Stimulated activated CD4-positive, alpha-beta T cell treated with anti-CD3 and anti-CD28 coated beads, Interleukin-4, amount 100 ng/mL, for 1 hour (primary cell): ENCODE data around the gene CDH19.
"Not testable (repeated sequence)": the region's sequence is repeated elsewhere in the genome, so short reads cannot be mapped to it uniquely, and the experiment has no call there.

ENCODE experiments used
- DNase-seq: peaks from one replicate; pipeline ENCODE4 v3.0.0-alpha.2; 2020

CDH19 gene

DNA sequence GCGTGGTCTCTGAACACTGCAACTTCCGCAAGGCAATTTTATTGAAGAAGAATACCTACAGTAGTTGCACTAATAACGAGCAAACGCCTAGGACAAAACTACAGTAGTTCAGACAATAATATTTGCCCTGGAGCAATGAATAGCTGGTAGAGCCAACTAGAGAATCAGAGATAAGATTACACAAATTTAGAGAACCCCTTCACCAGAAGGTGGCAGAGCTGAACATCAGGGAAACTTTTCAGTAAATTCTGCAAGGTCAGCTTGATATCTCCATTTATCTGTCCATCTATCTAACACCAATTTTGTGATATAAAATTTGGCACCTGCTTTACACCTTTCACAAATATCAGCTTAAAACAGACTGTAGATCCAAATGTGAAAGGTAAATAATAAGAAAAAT lies 43.8 kb downstream of the CDH19 start:
- DNase-seq = no peak

GRCh38 chr18:66558773-66559172 lies 45.1 kb downstream of the CDH19 start:
- no peak for DNase-seq

DNA sequence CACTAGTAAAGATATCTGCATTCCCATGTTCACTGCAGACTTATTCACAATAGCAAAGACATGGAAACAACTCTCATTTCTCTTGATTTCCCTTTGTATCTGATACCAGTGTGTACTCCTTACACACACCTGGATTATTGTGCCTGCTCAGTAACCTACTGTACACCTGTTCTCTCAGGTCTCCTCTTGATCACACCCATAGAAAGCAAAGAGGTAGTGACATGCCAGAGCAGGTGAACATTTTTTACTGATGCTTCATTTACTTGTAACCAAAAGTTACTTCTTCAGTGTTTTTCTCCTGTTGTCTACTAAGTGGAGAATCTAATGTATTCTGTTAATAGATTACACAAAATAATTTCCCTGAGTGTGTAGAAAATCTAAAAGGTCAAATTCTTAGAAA lies 46.8 kb downstream of the CDH19 start:
- no peak for DNase-seq

DNA sequence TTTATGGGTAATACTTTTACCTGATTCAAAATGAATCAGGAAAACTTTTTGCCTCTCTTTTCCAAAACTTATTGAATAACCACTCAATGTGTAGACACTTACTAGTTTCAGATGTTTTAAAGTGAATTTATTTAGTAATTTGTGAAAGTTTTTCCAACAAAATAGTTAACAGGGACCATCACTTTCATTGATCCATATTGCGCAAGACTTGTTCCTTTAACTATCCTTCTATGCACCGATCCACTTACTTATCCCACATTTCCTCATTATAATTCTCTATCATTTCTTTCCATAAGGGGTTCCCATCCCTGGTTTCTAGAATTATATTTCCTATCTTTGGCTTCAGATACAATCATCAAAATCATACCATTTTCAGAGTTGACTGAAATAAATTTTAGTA lies 48.3 kb downstream of the CDH19 start:
- no peak for DNase-seq

DNA sequence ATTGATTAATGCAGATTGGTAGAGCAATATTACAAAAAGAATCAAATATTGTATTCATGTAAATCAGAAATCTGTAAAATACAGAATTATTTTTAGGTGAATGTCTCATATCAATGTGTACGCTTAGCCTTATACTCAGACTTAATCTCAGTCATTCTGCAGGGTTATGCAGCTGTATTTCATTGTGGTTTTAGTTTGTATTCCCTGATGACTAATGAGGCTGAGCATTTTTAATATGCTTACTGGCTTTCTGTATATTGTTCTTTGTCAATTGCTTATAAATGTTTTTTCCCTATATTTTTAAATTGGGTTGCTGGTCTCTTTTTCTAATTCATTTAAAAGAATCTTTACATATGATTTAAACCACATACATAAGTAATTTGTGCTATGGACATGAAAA lies 50.1 kb downstream of the CDH19 start:
- DNase-seq = no peak

DNA sequence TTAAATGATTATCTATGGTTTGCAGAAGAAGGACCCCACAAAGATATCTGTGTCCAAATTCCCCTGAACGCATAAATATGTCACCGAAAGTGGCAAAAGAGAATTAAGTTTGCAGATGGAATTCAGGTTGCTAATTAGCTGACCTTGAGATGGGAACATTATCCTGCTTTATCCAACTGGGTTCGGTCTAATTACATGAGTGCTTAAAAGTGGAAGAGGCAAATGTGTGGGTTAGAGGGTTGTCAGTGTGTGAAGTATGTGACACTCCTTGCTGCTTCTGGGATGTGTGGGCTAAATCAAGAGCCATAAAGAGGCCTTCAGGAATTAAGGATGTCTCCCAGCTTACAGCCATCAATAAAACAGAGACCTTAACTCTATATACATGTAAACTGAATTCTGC lies 53.5 kb downstream of the CDH19 start:
- no peak for DNase-seq

DNA sequence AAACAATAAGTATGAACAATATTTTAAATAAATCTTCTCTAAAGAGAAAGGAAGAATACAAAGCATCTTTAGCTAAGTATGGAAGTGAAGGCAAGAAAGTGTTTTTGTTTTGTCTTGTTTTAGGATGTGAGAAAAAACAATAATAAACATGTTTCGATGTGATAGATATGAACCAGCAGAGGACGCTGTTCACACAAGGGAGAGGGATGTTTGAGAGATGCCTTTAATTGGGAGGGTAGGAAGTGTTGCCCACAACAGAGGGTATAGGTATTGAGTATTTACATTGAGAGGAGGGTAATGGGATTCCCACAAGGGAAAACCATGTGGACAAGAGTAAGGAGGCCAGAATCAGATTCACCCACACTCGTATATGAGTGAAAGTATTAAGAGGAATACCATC lies 55.1 kb downstream of the CDH19 start:
- DNase-seq = no peak

DNA sequence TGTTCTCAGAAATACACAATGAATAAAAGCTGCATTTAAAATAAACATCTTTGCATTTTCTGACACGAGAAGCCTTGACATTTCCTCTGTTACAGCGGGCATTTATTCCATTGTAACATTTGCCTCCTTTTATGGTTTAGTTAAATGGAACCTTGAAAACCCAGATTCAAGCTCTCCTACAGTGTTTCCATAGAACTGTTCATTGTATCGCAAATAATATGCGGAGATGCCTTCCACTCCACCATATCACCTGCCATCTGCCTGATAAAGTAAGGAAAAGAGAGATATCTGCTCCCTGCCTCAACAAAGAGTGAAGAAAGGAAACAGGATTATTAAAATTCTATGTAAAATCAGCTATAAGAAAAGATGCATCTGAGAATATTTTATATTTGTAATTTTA lies 69.8 kb downstream of the CDH19 start:
- no peak for DNase-seq

DNA sequence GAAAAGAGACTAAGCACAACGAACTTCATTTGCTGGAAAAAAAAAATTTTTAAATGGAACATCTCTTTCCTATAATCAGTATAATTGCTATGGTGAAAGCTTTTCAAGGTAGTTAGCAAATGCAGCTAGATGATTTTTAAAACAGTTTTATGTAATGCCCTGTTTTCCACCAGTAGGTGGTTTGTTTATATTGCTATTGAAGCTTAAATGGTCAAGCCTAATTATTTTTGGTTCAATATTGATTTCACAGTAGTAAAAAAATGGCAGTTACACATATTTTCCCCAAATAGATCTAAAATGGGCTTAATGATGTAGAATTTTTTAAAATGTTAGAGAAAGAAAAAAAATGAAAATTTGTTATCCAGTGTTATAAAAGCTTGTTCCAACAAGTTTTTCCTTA lies 70.2 kb downstream of the CDH19 start:
- no peak for DNase-seq

DNA sequence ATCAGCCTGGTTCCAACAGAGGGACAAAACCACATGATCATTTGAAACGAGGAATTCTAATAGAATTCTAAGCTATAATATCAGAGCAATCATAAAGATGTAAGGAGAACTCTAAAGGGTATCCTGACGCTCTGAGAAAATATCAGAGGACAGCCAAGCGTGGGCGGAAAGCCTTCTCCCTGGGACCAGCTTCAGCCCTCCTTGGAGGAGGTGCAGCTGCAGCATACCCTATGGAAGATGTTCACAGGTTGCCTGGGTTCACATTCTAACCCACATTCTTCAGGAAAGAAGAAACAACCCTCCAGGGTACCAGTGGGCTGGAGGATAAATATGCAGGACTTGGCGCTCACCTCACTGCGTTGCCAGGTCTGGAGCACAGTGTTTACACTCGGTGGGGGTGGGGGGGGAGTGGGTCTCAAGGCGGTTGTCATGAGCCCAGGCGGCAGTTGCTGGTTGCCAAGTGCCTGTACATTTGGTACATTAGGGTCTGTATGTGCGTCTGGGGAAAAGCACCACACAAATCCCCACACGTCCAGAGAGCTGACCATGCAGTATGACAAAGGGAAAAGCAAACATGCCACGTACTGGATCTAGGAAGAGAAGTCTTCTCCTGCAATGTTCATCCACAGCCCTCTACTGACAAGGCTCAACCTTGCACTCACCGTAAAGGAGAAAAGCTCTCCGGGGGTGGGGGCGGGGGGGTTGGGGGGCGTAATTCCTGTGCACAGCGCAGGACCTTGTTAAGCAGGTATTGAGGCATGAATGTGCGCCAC lies 80.5 kb downstream of the CDH19 start:
- no peak for DNase-seq

DNA sequence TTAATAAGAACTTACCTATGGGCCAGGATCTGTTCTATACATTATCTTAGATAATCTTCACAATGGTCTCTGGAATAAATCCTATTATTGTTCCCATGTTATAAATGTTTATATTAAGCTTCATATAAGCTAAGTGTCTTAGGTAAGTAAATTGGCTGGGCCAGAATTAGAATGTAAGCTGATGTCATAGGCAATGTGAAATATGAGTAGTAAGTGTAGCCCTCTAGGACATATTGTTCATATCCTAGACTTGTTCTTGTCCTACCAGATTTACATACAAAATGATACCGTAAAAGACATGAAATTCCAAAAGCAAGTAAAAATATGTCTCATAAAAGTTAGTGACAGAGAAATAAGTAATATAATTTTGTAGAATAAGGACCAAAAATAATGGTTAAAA lies 89.9 kb downstream of the CDH19 start:
- no peak for DNase-seq

DNA sequence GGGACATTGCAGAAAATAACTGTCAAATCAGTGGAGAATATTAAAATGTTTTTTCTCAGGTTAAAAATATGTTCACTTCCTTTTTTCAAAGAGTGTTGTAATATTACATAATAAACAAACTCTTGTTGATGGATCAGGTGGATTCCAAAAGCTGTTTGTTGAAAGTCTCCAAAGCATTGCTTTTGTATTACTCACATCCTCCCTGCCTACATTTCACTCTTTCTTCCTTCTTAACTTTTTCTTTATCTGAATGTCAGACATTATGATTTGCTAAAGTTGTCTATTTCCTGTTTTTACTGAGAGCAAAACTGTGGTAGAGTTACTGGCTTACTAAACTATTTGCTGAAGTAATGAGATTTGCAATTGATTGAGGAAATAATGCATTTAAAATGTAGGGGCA lies 92.1 kb downstream of the CDH19 start:
- DNase-seq = no peak

- DNase-seq = no peak
Measured at GRCh38 chr18:66511289-66511688, 92.6 kb downstream of the CDH19 start.

- DNase-seq = no peak
Measured at GRCh38 chr18:66510357-66511045, 93.4 kb downstream of the CDH19 start.

GRCh38 chr18:66508937-66509336 lies 95.0 kb downstream of the CDH19 start:
- DNase-seq = no peak

GRCh38 chr18:66506178-66506577 lies 97.7 kb downstream of the CDH19 start:
- no peak for DNase-seq

DNA sequence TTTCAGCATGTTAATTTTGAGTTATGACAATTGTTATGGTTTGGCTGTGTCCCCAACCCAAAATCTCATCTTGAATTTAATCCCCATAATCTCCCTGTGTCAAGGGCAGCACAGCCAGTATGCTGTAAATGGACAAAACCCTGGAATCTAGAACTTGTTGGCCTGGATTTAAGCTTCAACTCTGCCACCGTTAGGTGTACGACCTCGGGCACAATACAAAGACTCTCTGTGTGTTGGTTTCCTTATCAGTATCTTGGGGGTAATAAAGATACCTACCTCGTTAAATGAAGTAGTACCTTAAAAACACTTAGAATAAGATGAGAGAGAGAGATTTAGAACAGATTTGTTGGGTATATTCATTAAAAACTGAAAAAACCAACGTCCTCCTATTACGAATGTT lies 106.5 kb downstream of the CDH19 start:
- DNase-seq = no peak

- no peak for DNase-seq
Measured at GRCh38 chr18:66495844-66496243, 108.0 kb downstream of the CDH19 start.

- DNase-seq = no peak
Measured at GRCh38 chr18:66473882-66474281, 130.0 kb downstream of the CDH19 start.

DNA sequence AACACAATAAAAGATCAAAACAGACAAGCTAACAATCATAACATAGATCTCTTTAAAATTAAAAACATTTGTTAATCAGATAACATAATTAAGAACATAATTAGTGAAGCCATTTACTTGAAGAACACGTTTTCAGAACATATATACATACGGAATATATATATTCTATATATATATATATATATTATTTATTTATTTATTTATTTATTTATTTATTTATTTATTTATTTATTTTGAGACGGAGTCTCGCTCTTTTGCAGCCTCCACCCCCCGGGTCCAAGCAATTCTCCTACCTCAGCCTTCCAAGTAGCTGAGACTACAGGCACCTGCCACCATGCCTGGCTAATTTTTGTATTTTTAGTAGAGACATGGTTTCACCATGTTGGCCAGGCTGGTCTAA lies 137.7 kb downstream of the CDH19 start:
- not testable (repeated sequence) for DNase-seq

GRCh38 chr18:66461344-66461743 lies 142.5 kb downstream of the CDH19 start:
- no peak for DNase-seq

- DNase-seq = no peak
Measured at GRCh38 chr18:66457245-66457644, 146.6 kb downstream of the CDH19 start.
